GM12865 (cell line): ENCODE measurements around the gene CCL24.

Source experiments
- DNase-seq: peaks from one replicate; pipeline ENCODE4 v3.0.0; 2010; ENCODE audit warnings: low read depth
- H3K4me3 ChIP-seq: 2 replicates; pipeline ENCODE4 v1.5.1; 2011; ENCODE audit warnings: mild to moderate bottlenecking, low read depth, low read length, control low read depth
- CTCF ChIP-seq: IDR thresholded peaks from 2 replicates; pipeline ENCODE4 v1.5.1; 2011; ENCODE audit warnings: low read length, control low read depth, low read depth, inconsistent platforms; ENCODE audit not compliant: insufficient read depth; ENCODE audit errors: missing control alignments

CCL24 gene

GRCh38 chr7:75809396-75809795, 4.2 kb downstream of the CCL24 start:
- no peak overlapping the region for H3K4me3 ChIP-seq
- TF ChIP-seq CTCF, result no peak
- DNase-seq, result no peak

- H3K4me3 ChIP-seq, result no peak overlapping the region
- no peak for TF ChIP-seq CTCF
- no peak for DNase-seq
Observed at GRCh38 chr7:75808106-75808505, 5.5 kb downstream of the CCL24 start.

- no peak for DNase-seq
- H3K4me3 ChIP-seq, result no peak overlapping the region
- TF ChIP-seq CTCF, result no peak
Observed at GRCh38 chr7:75807452-75807851, 6.2 kb downstream of the CCL24 start.

GRCh38 chr7:75806560-75807307, 6.9 kb downstream of the CCL24 start:
- no peak for DNase-seq
- no peak for TF ChIP-seq CTCF

GRCh38 chr7:75804705-75805104, 8.9 kb downstream of the CCL24 start:
- no peak for DNase-seq
- TF ChIP-seq CTCF, result no peak
- no peak overlapping the region for H3K4me3 ChIP-seq

More at GRCh38 chr7:75806560-75807307, 6.9 kb downstream of the CCL24 start:
- no peak overlapping the region for H3K4me3 ChIP-seq

GRCh38 chr7:75804004-75804403, 9.6 kb downstream of the CCL24 start:
- no peak for DNase-seq
- TF ChIP-seq CTCF, result no peak
- H3K4me3 ChIP-seq, result no peak overlapping the region

GRCh38 chr7:75802552-75802821, 11.1 kb downstream of the CCL24 start:
- no peak for DNase-seq
- TF ChIP-seq CTCF, result no peak
- H3K4me3 ChIP-seq, result no peak overlapping the region
